Stromal cell of bone marrow (primary cell): Measurements from ENCODE around the gene NIPBL.
"Not testable (repeated sequence)": the region's sequence is repeated elsewhere in the genome, so short reads cannot be mapped to it uniquely, and the experiment has no call there.

ENCODE experiments used
- DNase-seq: peaks from one replicate; pipeline ENCODE4 v3.0.0-alpha.2; 2012; ENCODE audit warnings: low read depth

The NIPBL gene

GRCh38 chr5:36876299-36876964 is at the start of gene NIPBL:
NIPBL (plus strand) TSS chr5:36876769; CDS start chr5:36953697, 76,928 bp downstream.
- peak; percentile 92 for DNase-seq

GRCh38 chr5:36832274-36832673 is 44.3 kb upstream of the NIPBL start:
- no peak for DNase-seq

- DNase-seq, result no peak
Observed at GRCh38 chr5:36836831-36837230, 39.7 kb upstream of the NIPBL start.

GRCh38 chr5:36839489-36840476 is 36.8 kb upstream of the NIPBL start:
- DNase-seq, result no peak

GRCh38 chr5:36841677-36842076 is 34.9 kb upstream of the NIPBL start:
- no peak for DNase-seq

- no peak for DNase-seq
Observed at GRCh38 chr5:36842087-36842486, 34.5 kb upstream of the NIPBL start.

- DNase-seq, result no peak
Observed at GRCh38 chr5:36844305-36844704, 32.3 kb upstream of the NIPBL start.

- not testable (repeated sequence) for DNase-seq
Observed at GRCh38 chr5:36848545-36848944, 28.0 kb upstream of the NIPBL start.

GRCh38 chr5:36852903-36853302 is 23.7 kb upstream of the NIPBL start:
- not testable (repeated sequence) for DNase-seq

GRCh38 chr5:36854402-36855140 is 22.0 kb upstream of the NIPBL start:
- DNase-seq, result no peak

- no peak for DNase-seq
Observed at GRCh38 chr5:36855141-36855495, 21.5 kb upstream of the NIPBL start.

GRCh38 chr5:36861871-36862270 is 14.7 kb upstream of the NIPBL start:
- DNase-seq, result no peak

GRCh38 chr5:36870399-36871040 is 6.0 kb upstream of the NIPBL start:
- no peak for DNase-seq

- no peak for DNase-seq
Observed at GRCh38 chr5:36874465-36874864, 2.1 kb upstream of the NIPBL start.

GRCh38 chr5:36875051-36875789 is 1.3 kb upstream of the NIPBL start:
- no peak for DNase-seq

- peak; percentile 73 for DNase-seq
Observed at GRCh38 chr5:36875790-36876298, 725 bp upstream of the NIPBL start.

- no peak for DNase-seq
Observed at GRCh38 chr5:36876965-36877666, 547 bp downstream of the NIPBL start.

GRCh38 chr5:36877667-36878391 is 1.3 kb downstream of the NIPBL start:
- no peak for DNase-seq

GRCh38 chr5:36878392-36879082 is 2.0 kb downstream of the NIPBL start:
- no peak for DNase-seq
